ENCODE results near the gene PTGES3. TPM values are rescaled to one million over a fixed set of nuclear protein-coding genes. Genes with fewer than 3 reads are reported as not detected.

Gene PTGES3
- total and polyA plus RNA-seq, 10 of the 15 experiments (the other 5 are each of a cell fraction or from before 2014, with no cell fraction given), result 117 to 520 (median 175) TPM

DNA sequence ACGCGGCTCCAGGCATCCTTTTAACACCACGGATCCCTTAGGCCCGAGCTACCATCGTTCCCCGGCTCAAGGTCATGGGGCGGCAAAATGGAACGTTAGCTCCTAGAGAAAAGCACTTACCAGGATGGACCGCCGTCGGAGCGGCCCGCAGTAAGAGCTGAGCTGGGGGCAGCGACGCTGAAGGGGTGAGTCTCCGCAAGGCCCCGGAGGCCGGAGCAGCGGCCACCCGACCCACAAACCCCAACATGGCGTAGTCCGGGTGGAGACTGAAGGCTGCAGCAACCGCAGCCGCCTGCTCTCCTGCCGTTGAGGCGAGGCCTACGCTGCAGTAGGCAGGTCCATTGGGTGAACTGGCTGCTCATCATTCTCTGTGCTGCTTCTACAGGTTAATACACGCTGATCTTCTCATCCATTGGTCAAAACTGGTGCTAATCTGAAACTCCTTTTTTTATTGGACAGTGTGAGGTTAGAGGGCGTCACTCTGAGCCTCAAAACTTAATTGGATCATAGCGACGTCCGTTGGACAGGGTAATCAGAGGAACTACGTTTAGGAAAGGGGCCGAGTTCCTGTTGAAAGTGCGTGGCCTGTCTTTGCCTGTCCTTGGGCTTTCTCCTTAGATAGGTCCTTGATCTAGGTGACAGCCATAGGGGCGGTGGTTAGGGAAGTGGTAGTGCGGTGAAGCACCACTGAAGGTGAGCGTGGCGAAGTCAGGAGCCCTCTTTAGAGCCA, 42.2 kb downstream of the PTGES3 start, which contains the start of gene ATP5F1B:
ATP5F1B (minus strand) TSS at position 268 of the 730 bp plus-strand sequence; CDS start at position 247, 21 bp downstream.
- peak within 1 kb of the TSS; percentile 89 for H3K9ac ChIP-seq (ENCODE audit: control insufficient read depth, insufficient read depth, low read length)
- no peaks in the 10 kb centered on the region for H3K4me1 ChIP-seq (ENCODE audit: control insufficient read depth, insufficient read depth, low read length)
- no TSS peak for BruUV-seq (replicated peaks)
- FAIRE-seq, result peak; percentile 100
- DNase-seq (ENCODE audit: low read depth, low spot score), result peak; percentile 100
- in situ Hi-C loops (cut with MboI) (no loop called here), intact Hi-C loops (cut with micrococcal nuclease; ENCODE audit: unreplicated experiment) (loop anchor here (10.0 kb wide), 1 partner anchor 521 kb away; the partner anchor contains the start of gene ESYT1)
- peak within 1 kb of the TSS; percentile 90 for H3K4me2 ChIP-seq (ENCODE audit: control insufficient read depth, insufficient read depth)
- RAD21 ChIA-PET (ENCODE audit: unreplicated experiment), result interaction anchor here (1.0 to 3.0 kb wide), 7 partner anchors 9 to 598 kb away, joined by 3 to 15 read pairs (median 7); partner anchors contain the start of genes BAZ2A and PTGES3
- H3K79me2 ChIP-seq (ENCODE audit: control insufficient read depth, insufficient read depth, low read length), result peaks cover 51% of the 10 kb centered on the region
- 1% methylated on average over 39 of the region's 39 CpGs for WGBS (ENCODE audit: insufficient coverage, insufficient replicate concordance, low lambda C conversion rate, missing lambda C conversion rate)
- H2AFZ ChIP-seq (ENCODE audit: control insufficient read depth, low read depth, low read length), result peak within 1 kb of the TSS; percentile 73
- H3K9me3 ChIP-seq (replicated peaks; ENCODE audit: control insufficient read depth, insufficient read depth, low read length), result no peaks in the 10 kb centered on the region
- SMC1A ChIA-PET (ENCODE audit: uncharacterized antibody, unreplicated experiment), result interaction anchor here (0.8 to 4.4 kb wide), 8 partner anchors 11 to 95 kb away, joined by 3 to 43 read pairs (median 6); partner anchors contain the start of gene BAZ2A
- H3K27me3 ChIP-seq (replicated peaks in 1 of 2; ENCODE audit: control insufficient read depth in 2 of 2, insufficient read depth in 2 of 2, low read length in 1 of 2), result no peaks in the 10 kb centered on the region
- peak; percentile 98 for ATAC-seq
- H3K4me3 ChIP-seq, result peak within 1 kb of the TSS; percentile 94
- peak within 1 kb of the TSS; percentile 89 for H3K27ac ChIP-seq (ENCODE audit: control insufficient read depth, insufficient read depth)
- CTCF ChIA-PET, result interaction anchor here (0.6 to 2.7 kb wide), 10 partner anchors 10 to 639 kb away, joined by 3 to 23 read pairs (median 3); partner anchors contain the start of gene STAT6
- POLR2A ChIA-PET, result interaction anchor here (0.5 to 4.1 kb wide), 20 partner anchors 10 to 567 kb away, joined by 3 to 57 read pairs (median 7); partner anchors contain the start of genes NACA, PTGES3, STAT2 and ZC3H10
- H3K36me3 ChIP-seq (ENCODE audit: control insufficient read depth in 2 of 2, insufficient read depth in 2 of 2, low read length in 1 of 2), result peaks cover 10 to 23% of the 10 kb centered on the region in 2 experiments
- no peaks in the 10 kb centered on the region for H4K20me1 ChIP-seq (ENCODE audit: control insufficient read depth, insufficient read depth)
- TF ChIP-seq SMC3 (IDR thresholded peaks at IDR 0.05; ENCODE audit: borderline replicate concordance, low read length) (no peak), ESRRA (IDR thresholded peaks at IDR 0.05; ENCODE audit: low read length) (peak; percentile 94), SUZ12 (IDR thresholded peaks at IDR 0.05; ENCODE audit: unreplicated experiment) (no peak), MYC (IDR thresholded peaks at IDR 0.05; ENCODE audit: insufficient read depth, insufficient read length, insufficient replicate concordance, low read length, severe bottlenecking) (no peak), RAD51 (IDR thresholded peaks at IDR 0.05) (no peak), ZNF217 (IDR thresholded peaks at IDR 0.05) (no peak), ZBED1 (IDR thresholded peaks at IDR 0.05; ENCODE audit: borderline replicate concordance) (peak; percentile 42; the same call in 1 of the 2 replicates), HCFC1 (IDR thresholded peaks at IDR 0.05; ENCODE audit: low read length) (0 out of 2 replicates have a peak, but pooled peaks have one; percentile 44), EED (IDR thresholded peaks at IDR 0.05; ENCODE audit: low read depth) (peak; percentile 44; the same call in 1 of the 2 replicates), STAT1 (conservative IDR thresholded peaks at IDR 0.05) (no peak), CBX3 (IDR thresholded peaks at IDR 0.05; ENCODE audit: borderline replicate concordance, low read depth) (no peak), ZNF274 (IDR thresholded peaks at IDR 0.05; ENCODE audit: insufficient read depth, insufficient read length) (no peak)
- TF ChIP-seq, protein P1, sequence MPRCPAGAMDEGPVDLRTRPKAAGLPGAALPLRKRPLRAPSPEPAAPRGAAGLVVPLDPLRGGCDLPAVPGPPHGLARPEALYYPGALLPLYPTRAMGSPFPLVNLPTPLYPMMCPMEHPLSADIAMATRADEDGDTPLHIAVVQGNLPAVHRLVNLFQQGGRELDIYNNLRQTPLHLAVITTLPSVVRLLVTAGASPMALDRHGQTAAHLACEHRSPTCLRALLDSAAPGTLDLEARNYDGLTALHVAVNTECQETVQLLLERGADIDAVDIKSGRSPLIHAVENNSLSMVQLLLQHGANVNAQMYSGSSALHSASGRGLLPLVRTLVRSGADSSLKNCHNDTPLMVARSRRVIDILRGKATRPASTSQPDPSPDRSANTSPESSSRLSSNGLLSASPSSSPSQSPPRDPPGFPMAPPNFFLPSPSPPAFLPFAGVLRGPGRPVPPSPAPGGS (IDR thresholded peaks at IDR 0.05; ENCODE audit: borderline replicate concordance, insufficient read depth, low read depth, low read length, poor library complexity, severe bottlenecking), result peak; percentile 17
- TF ChIP-seq, protein P2, sequence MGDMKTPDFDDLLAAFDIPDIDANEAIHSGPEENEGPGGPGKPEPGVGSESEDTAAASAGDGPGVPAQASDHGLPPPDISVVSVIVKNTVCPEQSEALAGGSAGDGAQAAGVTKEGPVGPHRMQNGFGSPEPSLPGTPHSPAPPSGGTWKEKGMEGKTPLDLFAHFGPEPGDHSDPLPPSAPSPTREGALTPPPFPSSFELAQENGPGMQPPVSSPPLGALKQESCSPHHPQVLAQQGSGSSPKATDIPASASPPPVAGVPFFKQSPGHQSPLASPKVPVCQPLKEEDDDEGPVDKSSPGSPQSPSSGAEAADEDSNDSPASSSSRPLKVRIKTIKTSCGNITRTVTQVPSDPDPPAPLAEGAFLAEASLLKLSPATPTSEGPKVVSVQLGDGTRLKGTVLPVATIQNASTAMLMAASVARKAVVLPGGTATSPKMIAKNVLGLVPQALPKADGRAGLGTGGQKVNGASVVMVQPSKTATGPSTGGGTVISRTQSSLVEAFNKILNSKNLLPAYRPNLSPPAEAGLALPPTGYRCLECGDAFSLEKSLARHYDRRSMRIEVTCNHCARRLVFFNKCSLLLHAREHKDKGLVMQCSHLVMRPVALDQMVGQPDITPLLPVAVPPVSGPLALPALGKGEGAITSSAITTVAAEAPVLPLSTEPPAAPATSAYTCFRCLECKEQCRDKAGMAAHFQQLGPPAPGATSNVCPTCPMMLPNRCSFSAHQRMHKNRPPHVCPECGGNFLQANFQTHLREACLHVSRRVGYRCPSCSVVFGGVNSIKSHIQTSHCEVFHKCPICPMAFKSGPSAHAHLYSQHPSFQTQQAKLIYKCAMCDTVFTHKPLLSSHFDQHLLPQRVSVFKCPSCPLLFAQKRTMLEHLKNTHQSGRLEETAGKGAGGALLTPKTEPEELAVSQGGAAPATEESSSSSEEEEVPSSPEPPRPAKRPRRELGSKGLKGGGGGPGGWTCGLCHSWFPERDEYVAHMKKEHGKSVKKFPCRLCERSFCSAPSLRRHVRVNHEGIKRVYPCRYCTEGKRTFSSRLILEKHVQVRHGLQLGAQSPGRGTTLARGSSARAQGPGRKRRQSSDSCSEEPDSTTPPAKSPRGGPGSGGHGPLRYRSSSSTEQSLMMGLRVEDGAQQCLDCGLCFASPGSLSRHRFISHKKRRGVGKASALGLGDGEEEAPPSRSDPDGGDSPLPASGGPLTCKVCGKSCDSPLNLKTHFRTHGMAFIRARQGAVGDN (IDR thresholded peaks at IDR 0.05), result peak; percentile 56
- TF ChIP-seq, protein P3, sequence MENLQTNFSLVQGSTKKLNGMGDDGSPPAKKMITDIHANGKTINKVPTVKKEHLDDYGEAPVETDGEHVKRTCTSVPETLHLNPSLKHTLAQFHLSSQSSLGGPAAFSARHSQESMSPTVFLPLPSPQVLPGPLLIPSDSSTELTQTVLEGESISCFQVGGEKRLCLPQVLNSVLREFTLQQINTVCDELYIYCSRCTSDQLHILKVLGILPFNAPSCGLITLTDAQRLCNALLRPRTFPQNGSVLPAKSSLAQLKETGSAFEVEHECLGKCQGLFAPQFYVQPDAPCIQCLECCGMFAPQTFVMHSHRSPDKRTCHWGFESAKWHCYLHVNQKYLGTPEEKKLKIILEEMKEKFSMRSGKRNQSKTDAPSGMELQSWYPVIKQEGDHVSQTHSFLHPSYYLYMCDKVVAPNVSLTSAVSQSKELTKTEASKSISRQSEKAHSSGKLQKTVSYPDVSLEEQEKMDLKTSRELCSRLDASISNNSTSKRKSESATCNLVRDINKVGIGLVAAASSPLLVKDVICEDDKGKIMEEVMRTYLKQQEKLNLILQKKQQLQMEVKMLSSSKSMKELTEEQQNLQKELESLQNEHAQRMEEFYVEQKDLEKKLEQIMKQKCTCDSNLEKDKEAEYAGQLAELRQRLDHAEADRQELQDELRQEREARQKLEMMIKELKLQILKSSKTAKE (IDR thresholded peaks at IDR 0.05; ENCODE audit: low read depth, poor library complexity, severe bottlenecking), result peak; percentile 98
